Measurements from ENCODE around the gene FECH. TPM values are rescaled to one million over a fixed set of nuclear protein-coding genes. Genes with fewer than 3 reads are reported as not detected.

The FECH gene
- total RNA-seq, 2 experiments from 2014 or later, result 5.3 to 14.2 TPM

DNA sequence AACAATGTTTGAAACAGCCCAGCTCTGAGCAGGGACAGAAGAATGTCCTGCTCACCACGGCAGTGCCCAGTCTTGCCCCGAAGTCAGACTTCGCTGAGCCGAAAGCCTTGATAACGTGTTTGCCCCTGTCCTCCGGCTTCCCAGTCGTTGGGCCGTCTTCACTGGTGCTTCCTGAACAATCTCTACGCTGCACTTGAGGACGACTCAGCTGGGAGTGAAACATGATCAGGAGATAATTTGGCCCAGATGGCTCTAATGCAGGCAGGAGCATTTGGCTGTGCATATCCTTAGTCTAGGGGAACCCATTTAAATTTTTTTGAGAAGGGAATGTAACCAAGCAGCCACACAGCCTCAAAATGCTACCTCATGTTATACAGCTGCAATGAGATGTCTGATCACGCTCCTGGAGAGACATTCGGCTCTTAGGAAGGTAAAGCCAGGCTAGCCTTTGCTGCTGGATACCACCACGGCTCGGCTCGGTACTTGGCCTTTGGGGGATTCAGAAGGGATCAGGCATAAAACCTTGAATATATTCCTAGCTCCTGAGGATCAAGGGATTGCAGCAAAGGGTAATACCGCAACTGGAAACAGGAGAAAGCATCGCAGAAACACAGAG lies 43.6 kb downstream of the FECH start:
- H3K36me3 ChIP-seq (ENCODE audit: insufficient read depth, low read length), result no peaks in the 10 kb centered on the region
- BruUV-seq (replicated peaks), result no TSS peak
- no peak overlapping the region for H3K27ac ChIP-seq (ENCODE audit: low read depth, low read length, poor library complexity, severe bottlenecking)
- no peaks in the 10 kb centered on the region for H3K79me2 ChIP-seq (ENCODE audit: insufficient read depth, low read depth, low read length)
- H3K4me3 ChIP-seq (ENCODE audit: low read depth, low read length, poor library complexity, severe bottlenecking), result no peak overlapping the region
- no peak for DNase-seq (ENCODE audit: low spot score)
- H2AFZ ChIP-seq (ENCODE audit: low read length), result no peak overlapping the region
- H3K4me1 ChIP-seq (ENCODE audit: insufficient read depth, low read length, poor library complexity, severe bottlenecking), result peaks cover 5% of the 10 kb centered on the region
- no peak overlapping the region for H3K4me2 ChIP-seq (ENCODE audit: low read length)
- no peaks in the 10 kb centered on the region for H4K20me1 ChIP-seq (ENCODE audit: insufficient read depth, low read length)
- no peaks in the 10 kb centered on the region for H3K9me3 ChIP-seq (ENCODE audit: low read length)
- no peaks in the 10 kb centered on the region for H3K9me2 ChIP-seq (ENCODE audit: insufficient read depth, low read length)
- POLR2A ChIA-PET, result no interaction called here
- no peak for TF ChIP-seq EZH2phosphoT487 (IDR thresholded peaks at IDR 0.05; ENCODE audit: borderline replicate concordance, low read depth, low read length)
- TF ChIP-seq, protein P1, sequence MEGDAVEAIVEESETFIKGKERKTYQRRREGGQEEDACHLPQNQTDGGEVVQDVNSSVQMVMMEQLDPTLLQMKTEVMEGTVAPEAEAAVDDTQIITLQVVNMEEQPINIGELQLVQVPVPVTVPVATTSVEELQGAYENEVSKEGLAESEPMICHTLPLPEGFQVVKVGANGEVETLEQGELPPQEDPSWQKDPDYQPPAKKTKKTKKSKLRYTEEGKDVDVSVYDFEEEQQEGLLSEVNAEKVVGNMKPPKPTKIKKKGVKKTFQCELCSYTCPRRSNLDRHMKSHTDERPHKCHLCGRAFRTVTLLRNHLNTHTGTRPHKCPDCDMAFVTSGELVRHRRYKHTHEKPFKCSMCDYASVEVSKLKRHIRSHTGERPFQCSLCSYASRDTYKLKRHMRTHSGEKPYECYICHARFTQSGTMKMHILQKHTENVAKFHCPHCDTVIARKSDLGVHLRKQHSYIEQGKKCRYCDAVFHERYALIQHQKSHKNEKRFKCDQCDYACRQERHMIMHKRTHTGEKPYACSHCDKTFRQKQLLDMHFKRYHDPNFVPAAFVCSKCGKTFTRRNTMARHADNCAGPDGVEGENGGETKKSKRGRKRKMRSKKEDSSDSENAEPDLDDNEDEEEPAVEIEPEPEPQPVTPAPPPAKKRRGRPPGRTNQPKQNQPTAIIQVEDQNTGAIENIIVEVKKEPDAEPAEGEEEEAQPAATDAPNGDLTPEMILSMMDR (conservative IDR thresholded peaks at IDR 0.05; ENCODE audit: low read length), result no peak
- CTCF ChIA-PET (ENCODE audit: unreplicated experiment), result no interaction called here
- intact Hi-C loops (cut with micrococcal nuclease; ENCODE audit: unreplicated experiment), result no loop called here

GRCh38 chr18:57542126-57542525 lies 44.4 kb downstream of the FECH start:
- H3K27ac ChIP-seq (ENCODE audit: low read depth, low read length, poor library complexity, severe bottlenecking), result no peak overlapping the region
- no TSS peak for BruUV-seq (replicated peaks)
- CTCF ChIA-PET (ENCODE audit: unreplicated experiment), result no interaction called here
- TF ChIP-seq, protein P1 (conservative IDR thresholded peaks at IDR 0.05; ENCODE audit: low read length), result no peak
- no peak for TF ChIP-seq EZH2phosphoT487 (IDR thresholded peaks at IDR 0.05; ENCODE audit: borderline replicate concordance, low read depth, low read length)
- H3K4me1 ChIP-seq (ENCODE audit: insufficient read depth, low read length, poor library complexity, severe bottlenecking), result peaks cover 5% of the 10 kb centered on the region
- no peak overlapping the region for H3K4me3 ChIP-seq (ENCODE audit: low read depth, low read length, poor library complexity, severe bottlenecking)
- H3K79me2 ChIP-seq (ENCODE audit: insufficient read depth, low read depth, low read length), result no peaks in the 10 kb centered on the region
- H3K36me3 ChIP-seq (ENCODE audit: insufficient read depth, low read length), result no peaks in the 10 kb centered on the region
- H4K20me1 ChIP-seq (ENCODE audit: insufficient read depth, low read length), result no peaks in the 10 kb centered on the region
- no peak overlapping the region for H2AFZ ChIP-seq (ENCODE audit: low read length)
- POLR2A ChIA-PET, result no interaction called here
- no peaks in the 10 kb centered on the region for H3K9me2 ChIP-seq (ENCODE audit: insufficient read depth, low read length)
- no peak overlapping the region for H3K4me2 ChIP-seq (ENCODE audit: low read length)
- intact Hi-C loops (cut with micrococcal nuclease; ENCODE audit: unreplicated experiment), result no loop called here
- H3K9me3 ChIP-seq (ENCODE audit: low read length), result no peaks in the 10 kb centered on the region
- DNase-seq (ENCODE audit: low spot score), result no peak

- Histone ChIP-seq H2AFZ (ENCODE audit: low read length) (no peak overlapping the region), H4K20me1 (ENCODE audit: insufficient read depth, low read length) (no peaks in the 10 kb centered on the region), H3K79me2 (ENCODE audit: insufficient read depth, low read depth, low read length) (no peaks in the 10 kb centered on the region), H3K36me3 (ENCODE audit: insufficient read depth, low read length) (no peaks in the 10 kb centered on the region), H3K27ac (ENCODE audit: low read depth, low read length, poor library complexity, severe bottlenecking) (no peak overlapping the region), H3K4me2 (ENCODE audit: low read length) (no peak overlapping the region), H3K9me3 (ENCODE audit: low read length) (no peaks in the 10 kb centered on the region), H3K4me1 (ENCODE audit: insufficient read depth, low read length, poor library complexity, severe bottlenecking) (no peaks in the 10 kb centered on the region), H3K9me2 (ENCODE audit: insufficient read depth, low read length) (no peaks in the 10 kb centered on the region), H3K4me3 (ENCODE audit: low read depth, low read length, poor library complexity, severe bottlenecking) (no peak overlapping the region)
- ChIA-PET POLR2A (no interaction called here), CTCF (ENCODE audit: unreplicated experiment) (no interaction called here)
- BruUV-seq (replicated peaks), result no TSS peak
- intact Hi-C loops (cut with micrococcal nuclease; ENCODE audit: unreplicated experiment), result no loop called here
- no peak for TF ChIP-seq EZH2phosphoT487 (IDR thresholded peaks at IDR 0.05; ENCODE audit: borderline replicate concordance, low read depth, low read length)
- TF ChIP-seq, protein P1 (conservative IDR thresholded peaks at IDR 0.05; ENCODE audit: low read length), result no peak
- no peak for DNase-seq (ENCODE audit: low spot score)
These were observed 46.8 kb downstream of the FECH start for GRCh38 chr18:57539702-57540101.
